ENCODE results near the gene AMFR.
A peak's percentile ranks its signal among the peaks of the same experiment; 100 is the strongest.

AMFR gene

GRCh38 chr16:56425439-56425832, at the start of gene AMFR:
Gene AMFR, minus strand, starts transcription at chr16:56425545. Its CDS starts 218 bp downstream, at chr16:56425327.
- DNase-seq, result peak; percentile 80

- no peak for DNase-seq
Measured at GRCh38 chr16:56470666-56471065, 45.3 kb upstream of the AMFR start.

GRCh38 chr16:56470232-56470631, 44.9 kb upstream of the AMFR start:
- DNase-seq, result no peak

- DNase-seq, result no peak
Measured at GRCh38 chr16:56469748-56470147, 44.4 kb upstream of the AMFR start.

GRCh38 chr16:56468800-56469199, 43.5 kb upstream of the AMFR start:
- no peak for DNase-seq

- no peak for DNase-seq
Measured at GRCh38 chr16:56466344-56466743, 41.0 kb upstream of the AMFR start.

GRCh38 chr16:56463153-56463552, 37.8 kb upstream of the AMFR start:
- DNase-seq, result no peak

GRCh38 chr16:56462064-56462796, 36.9 kb upstream of the AMFR start:
- no peak for DNase-seq

- DNase-seq, result no peak
Measured at GRCh38 chr16:56460101-56460500, 34.8 kb upstream of the AMFR start.

- no peak for DNase-seq
Measured at GRCh38 chr16:56457927-56458470, 32.7 kb upstream of the AMFR start.

- DNase-seq, result peak; percentile 14
Measured at GRCh38 chr16:56451753-56452689, 26.7 kb upstream of the AMFR start.

GRCh38 chr16:56450986-56451752, 25.8 kb upstream of the AMFR start, which contains the start of the genes NUDT21 and OGFOD1:
Gene NUDT21, minus strand, starts transcription at chr16:56451332. Its CDS starts 130 bp downstream, at chr16:56451202.
Gene OGFOD1, plus strand, starts transcription at chr16:56451554. Its CDS starts 59 bp downstream, at chr16:56451613.
- peak; percentile 98 for DNase-seq

- no peak for DNase-seq
Measured at GRCh38 chr16:56450275-56450985, 25.1 kb upstream of the AMFR start.

- DNase-seq, result no peak
Measured at GRCh38 chr16:56448005-56448404, 22.7 kb upstream of the AMFR start.

GRCh38 chr16:56447286-56447685, 21.9 kb upstream of the AMFR start:
- DNase-seq, result no peak

GRCh38 chr16:56438038-56438437, 12.7 kb upstream of the AMFR start:
- DNase-seq, result no peak

GRCh38 chr16:56436258-56436657, 10.9 kb upstream of the AMFR start:
- DNase-seq, result no peak

GRCh38 chr16:56428091-56428490, 2.7 kb upstream of the AMFR start:
- DNase-seq, result no peak

- DNase-seq, result no peak
Measured at GRCh38 chr16:56426585-56426984, 1.2 kb upstream of the AMFR start.

GRCh38 chr16:56424791-56425438, 430 bp downstream of the AMFR start:
- DNase-seq, result peak; percentile 13

GRCh38 chr16:56424404-56424764, 961 bp downstream of the AMFR start:
- no peak for DNase-seq
